UCSD-AML1 (cell line): Measurements from ENCODE around the gene POLR2M.

Experiments used
- DNase-seq: peaks from one replicate; lab custom pipeline; 2025; ENCODE audit not compliant: unreplicated experiment; lab: John Stamatoyannopoulos, UW

POLR2M gene

GRCh38 chr15:57706405-57707209 is at the start of gene POLR2M:
POLR2M (plus strand) TSS chr15:57706714; CDS start chr15:57706843, 129 bp downstream.
- peak; percentile 89 for DNase-seq

GRCh38 chr15:57657619-57658018 is 48.9 kb upstream of the POLR2M start:
- no peak for DNase-seq

- no peak for DNase-seq
Measured at GRCh38 chr15:57662091-57662744, 44.3 kb upstream of the POLR2M start.

GRCh38 chr15:57662802-57663201 is 43.7 kb upstream of the POLR2M start:
- DNase-seq = no peak

GRCh38 chr15:57663262-57663661 is 43.3 kb upstream of the POLR2M start:
- DNase-seq = no peak

GRCh38 chr15:57665194-57665593 is 41.3 kb upstream of the POLR2M start:
- no peak for DNase-seq

- no peak for DNase-seq
Measured at GRCh38 chr15:57665939-57666338, 40.6 kb upstream of the POLR2M start.

- DNase-seq = no peak
Measured at GRCh38 chr15:57667171-57667849, 39.2 kb upstream of the POLR2M start.

- no peak for DNase-seq
Measured at GRCh38 chr15:57668016-57668415, 38.5 kb upstream of the POLR2M start.

GRCh38 chr15:57671636-57672035 is 34.9 kb upstream of the POLR2M start:
- no peak for DNase-seq

- no peak for DNase-seq
Measured at GRCh38 chr15:57675481-57676181, 30.9 kb upstream of the POLR2M start.

GRCh38 chr15:57676585-57676984 is 29.9 kb upstream of the POLR2M start:
- no peak for DNase-seq

- no peak for DNase-seq
Measured at GRCh38 chr15:57677204-57677603, 29.3 kb upstream of the POLR2M start.

GRCh38 chr15:57680021-57680420 is 26.5 kb upstream of the POLR2M start:
- DNase-seq = no peak

GRCh38 chr15:57681011-57681410 is 25.5 kb upstream of the POLR2M start:
- no peak for DNase-seq

- no peak for DNase-seq
Measured at GRCh38 chr15:57683481-57683880, 23.0 kb upstream of the POLR2M start.

GRCh38 chr15:57684491-57685151 is 21.9 kb upstream of the POLR2M start:
- no peak for DNase-seq

GRCh38 chr15:57685306-57686095 is 21.0 kb upstream of the POLR2M start:
- DNase-seq = no peak

GRCh38 chr15:57686657-57687056 is 19.9 kb upstream of the POLR2M start:
- no peak for DNase-seq
